ENCODE results near the gene PLG.
"Not testable (repeated sequence)": the region's sequence is repeated elsewhere in the genome, so short reads cannot be mapped to it uniquely, and the experiment has no call there.

The PLG gene

GRCh38 chr6:160774399-160774798 is 72.4 kb downstream of the PLG start:
- no peak for TF ChIP-seq CTCF (conservative IDR thresholded peaks at IDR 0.05; ENCODE audit: control insufficient read depth, insufficient read depth, low read depth, low read length)
- no peak for DNase-seq (ENCODE audit: low read depth)
- H3K4me3 ChIP-seq (ENCODE audit: control insufficient read depth, low read depth, low read length): no peak overlapping the region

- DNase-seq (ENCODE audit: low read depth): no peak
- no peak for TF ChIP-seq CTCF (conservative IDR thresholded peaks at IDR 0.05; ENCODE audit: control insufficient read depth, insufficient read depth, low read depth, low read length)
- H3K4me3 ChIP-seq (ENCODE audit: control insufficient read depth, low read depth, low read length): no peak overlapping the region
Measured at GRCh38 chr6:160775792-160776580, 73.9 kb downstream of the PLG start.

GRCh38 chr6:160779095-160779494 is 77.1 kb downstream of the PLG start:
- DNase-seq (ENCODE audit: low read depth); H3K4me3 ChIP-seq (ENCODE audit: control insufficient read depth, low read depth, low read length): not testable (repeated sequence)

GRCh38 chr6:160780656-160781055 is 78.6 kb downstream of the PLG start:
- not testable (repeated sequence) for H3K4me3 ChIP-seq (ENCODE audit: control insufficient read depth, low read depth, low read length); DNase-seq (ENCODE audit: low read depth)

GRCh38 chr6:160781298-160781697 is 79.3 kb downstream of the PLG start:
- no peak overlapping the region for H3K4me3 ChIP-seq (ENCODE audit: control insufficient read depth, low read depth, low read length)
- no peak for DNase-seq (ENCODE audit: low read depth)
- TF ChIP-seq CTCF (conservative IDR thresholded peaks at IDR 0.05; ENCODE audit: control insufficient read depth, insufficient read depth, low read depth, low read length): no peak

GRCh38 chr6:160782228-160782627 is 80.2 kb downstream of the PLG start:
- no peak for DNase-seq (ENCODE audit: low read depth)
- no peak overlapping the region for H3K4me3 ChIP-seq (ENCODE audit: control insufficient read depth, low read depth, low read length)
- no peak for TF ChIP-seq CTCF (conservative IDR thresholded peaks at IDR 0.05; ENCODE audit: control insufficient read depth, insufficient read depth, low read depth, low read length)

GRCh38 chr6:160783741-160784140 is 81.7 kb downstream of the PLG start:
- no peak for TF ChIP-seq CTCF (conservative IDR thresholded peaks at IDR 0.05; ENCODE audit: control insufficient read depth, insufficient read depth, low read depth, low read length)
- DNase-seq (ENCODE audit: low read depth): no peak
- H3K4me3 ChIP-seq (ENCODE audit: control insufficient read depth, low read depth, low read length): no peak overlapping the region

GRCh38 chr6:160788126-160788525 is 86.1 kb downstream of the PLG start:
- DNase-seq (ENCODE audit: low read depth); H3K4me3 ChIP-seq (ENCODE audit: control insufficient read depth, low read depth, low read length): not testable (repeated sequence)
